Measurements from ENCODE around the gene KSR1.

Gene KSR1

DNA sequence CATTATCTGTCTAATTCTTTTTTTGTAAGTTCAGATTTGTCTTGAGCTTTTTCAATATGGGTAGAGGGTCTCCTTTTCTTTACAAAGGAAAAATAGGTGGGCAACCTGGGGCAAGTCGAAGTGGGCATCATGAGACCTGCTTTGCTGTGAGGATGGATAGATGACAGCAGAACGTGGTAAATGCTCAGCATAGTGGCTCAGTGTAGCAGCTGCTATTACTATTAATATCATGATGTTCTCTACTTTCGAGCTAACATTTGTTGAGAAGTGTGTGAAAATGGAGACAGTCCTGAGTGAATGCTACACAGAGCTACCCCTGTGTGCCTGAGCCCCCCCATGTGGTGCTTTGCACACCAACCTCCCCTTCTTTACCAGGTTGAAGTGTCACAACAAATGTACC lies 135.7 kb downstream of the KSR1 start:
- DNase-seq (ENCODE audit: low read depth) = no peak

DNA sequence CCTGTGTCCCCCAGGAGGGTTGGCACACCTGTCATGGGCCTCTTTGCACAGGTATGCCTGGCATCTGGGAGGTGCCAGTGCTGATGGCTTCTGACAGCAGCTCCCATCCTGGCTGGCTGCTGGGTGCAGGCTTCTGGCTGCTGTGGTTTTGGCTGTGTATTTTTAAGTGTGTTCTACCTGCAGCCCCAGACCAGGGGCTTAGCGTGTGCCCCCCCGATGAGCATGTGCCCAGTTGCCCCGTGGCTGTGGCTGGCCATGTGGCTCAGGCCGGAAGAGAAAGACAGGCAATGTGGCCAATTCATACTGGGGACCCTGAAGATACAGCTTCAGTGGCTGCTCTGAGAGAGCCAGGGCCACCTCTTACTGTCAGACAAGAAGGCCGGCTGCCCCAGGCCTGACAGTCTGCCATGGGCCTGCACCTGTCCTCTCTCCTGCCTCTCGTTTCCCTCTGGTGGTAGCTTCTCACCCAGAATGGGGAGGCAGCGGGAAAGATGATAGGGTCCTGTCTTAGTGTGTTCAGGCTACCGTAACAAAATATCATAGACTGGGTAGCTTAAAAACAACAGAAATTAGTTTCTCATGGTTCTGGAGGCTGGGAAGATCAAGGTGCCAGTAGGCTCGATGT lies 137.1 kb downstream of the KSR1 start:
- DNase-seq (ENCODE audit: low read depth) = no peak

DNA sequence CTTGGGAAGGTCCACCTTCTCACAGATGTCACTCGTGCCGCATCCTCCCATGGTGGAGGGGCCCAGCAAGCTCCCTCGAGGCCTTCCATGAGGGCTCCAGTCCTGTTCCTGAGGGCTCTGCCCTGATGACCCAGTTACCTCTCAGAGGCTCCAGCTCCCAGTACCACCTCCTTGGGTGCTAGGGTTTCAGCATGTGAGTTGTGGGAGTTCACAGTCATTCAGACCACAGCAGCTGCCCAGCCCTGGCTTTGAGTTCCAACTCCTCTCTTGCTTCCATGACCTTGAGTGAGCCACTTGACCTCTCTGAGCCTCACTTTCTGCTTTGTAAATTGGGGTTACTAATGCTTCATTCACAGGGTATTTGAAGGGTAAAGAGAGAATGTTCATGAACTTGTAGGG lies 137.6 kb downstream of the KSR1 start:
- DNase-seq (ENCODE audit: low read depth) = no peak

DNA sequence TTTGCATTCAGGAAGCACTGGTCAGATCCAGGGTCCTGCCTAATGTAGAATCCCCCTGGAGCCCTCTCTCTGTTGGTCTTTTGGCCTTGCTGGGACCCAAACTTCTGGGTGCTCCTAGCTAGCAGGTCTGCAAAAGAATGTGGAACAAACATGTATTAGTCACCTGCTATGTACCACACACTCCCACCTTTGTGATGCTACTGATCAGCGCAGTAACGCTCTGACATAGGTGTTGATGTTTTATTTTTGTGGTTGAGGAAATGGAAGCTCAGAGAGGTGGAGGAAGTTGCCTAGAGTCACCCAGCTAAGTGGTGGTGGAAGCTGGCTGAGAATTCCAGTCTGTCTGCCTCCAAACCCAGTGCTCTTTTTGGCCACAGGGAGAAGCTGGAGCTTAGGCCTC lies 139.0 kb downstream of the KSR1 start:
- DNase-seq (ENCODE audit: low read depth) = no peak

DNA sequence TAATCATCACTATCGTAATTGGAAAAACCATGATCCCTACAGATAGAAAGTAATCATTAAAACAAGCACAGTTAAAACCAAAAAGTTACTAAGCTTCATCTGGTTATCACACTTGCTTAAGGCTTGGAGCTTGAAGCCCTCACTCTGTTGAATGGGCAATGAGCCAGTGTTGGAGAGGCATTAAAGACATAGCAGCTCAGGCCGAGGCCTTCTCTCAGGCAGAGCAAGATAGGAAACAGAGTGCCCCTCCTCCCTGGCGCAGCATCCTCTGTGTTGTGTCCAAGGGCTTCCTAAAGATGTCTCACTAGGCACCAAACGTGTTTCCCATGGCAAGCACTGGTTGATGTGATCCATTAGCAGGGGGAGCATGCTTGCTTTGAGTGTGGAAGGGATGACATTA lies 139.8 kb downstream of the KSR1 start:
- DNase-seq (ENCODE audit: low read depth) = no peak

DNA sequence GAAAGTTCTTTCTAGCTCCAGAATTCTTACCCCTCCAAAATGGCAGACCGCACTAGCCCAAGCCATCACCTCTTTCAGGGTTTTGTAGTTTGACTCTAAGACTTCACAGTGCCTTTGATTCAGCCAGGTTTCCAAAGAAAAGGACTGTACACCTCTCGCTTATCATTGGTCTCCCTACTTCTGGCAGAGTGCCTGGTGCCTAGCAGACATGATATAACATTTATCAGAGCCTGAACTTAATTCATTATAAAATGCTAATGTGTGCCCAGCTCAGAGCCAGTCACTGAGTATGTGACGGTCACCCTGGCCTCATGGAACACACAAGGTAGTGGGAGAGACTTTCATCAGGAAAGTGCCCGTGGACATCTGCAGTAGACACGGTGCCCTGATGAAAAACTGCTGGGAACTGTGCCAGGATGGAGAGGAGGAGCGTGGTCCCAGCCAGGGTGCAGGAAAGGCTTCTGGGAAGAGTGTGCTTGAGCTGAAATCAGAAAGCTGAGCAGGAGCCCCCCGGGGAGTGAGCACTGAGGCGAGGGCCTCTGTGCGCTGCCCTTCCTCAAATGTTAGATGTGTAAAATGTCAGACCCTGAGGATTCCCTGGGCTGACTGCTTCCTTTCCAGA lies 140.4 kb downstream of the KSR1 start:
- no peak for DNase-seq (ENCODE audit: low read depth)

DNA sequence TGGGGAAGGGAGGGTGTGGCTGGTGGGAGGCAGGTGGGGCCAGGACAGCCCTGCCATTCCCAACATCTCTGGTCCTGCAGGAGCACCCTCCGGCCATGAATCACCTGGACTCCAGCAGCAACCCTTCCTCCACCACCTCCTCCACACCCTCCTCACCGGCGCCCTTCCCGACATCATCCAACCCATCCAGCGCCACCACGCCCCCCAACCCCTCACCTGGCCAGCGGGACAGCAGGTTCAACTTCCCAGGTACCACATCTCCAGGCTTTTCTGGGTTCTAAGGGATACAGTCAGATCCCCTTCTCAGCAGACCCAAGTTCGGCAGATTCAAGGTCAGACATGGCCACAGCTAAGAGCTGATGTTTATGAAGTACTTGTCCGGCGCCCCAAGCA lies 140.9 kb downstream of the KSR1 start:
- no peak for DNase-seq (ENCODE audit: low read depth)

DNA sequence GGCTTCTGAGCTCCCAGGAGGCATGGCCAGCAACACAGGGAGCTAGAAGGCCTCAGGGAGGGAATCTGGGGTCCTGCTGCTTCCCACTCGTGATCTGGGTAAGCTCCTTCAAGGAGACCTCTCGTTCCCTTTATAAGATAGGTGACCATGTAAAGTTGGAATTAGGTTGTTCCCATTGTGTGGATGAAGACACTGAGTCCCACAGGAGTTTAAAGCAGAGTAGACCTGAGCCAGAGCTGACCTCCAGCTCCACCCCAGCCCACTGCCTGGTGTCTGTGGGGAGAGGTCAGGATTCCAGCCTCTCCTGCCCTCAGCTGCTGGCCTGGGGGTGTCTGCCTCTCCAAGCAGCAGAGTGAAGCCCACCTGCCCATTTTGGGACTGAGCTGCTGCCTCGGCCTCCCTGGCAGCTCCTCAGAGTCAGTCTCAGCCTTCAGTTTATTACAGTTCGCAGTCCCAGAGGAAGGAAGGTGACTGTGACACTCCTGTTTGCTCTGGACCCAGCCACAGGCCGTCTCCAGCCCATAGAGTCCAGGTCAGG lies 141.6 kb downstream of the KSR1 start:
- no peak for DNase-seq (ENCODE audit: low read depth)

DNA sequence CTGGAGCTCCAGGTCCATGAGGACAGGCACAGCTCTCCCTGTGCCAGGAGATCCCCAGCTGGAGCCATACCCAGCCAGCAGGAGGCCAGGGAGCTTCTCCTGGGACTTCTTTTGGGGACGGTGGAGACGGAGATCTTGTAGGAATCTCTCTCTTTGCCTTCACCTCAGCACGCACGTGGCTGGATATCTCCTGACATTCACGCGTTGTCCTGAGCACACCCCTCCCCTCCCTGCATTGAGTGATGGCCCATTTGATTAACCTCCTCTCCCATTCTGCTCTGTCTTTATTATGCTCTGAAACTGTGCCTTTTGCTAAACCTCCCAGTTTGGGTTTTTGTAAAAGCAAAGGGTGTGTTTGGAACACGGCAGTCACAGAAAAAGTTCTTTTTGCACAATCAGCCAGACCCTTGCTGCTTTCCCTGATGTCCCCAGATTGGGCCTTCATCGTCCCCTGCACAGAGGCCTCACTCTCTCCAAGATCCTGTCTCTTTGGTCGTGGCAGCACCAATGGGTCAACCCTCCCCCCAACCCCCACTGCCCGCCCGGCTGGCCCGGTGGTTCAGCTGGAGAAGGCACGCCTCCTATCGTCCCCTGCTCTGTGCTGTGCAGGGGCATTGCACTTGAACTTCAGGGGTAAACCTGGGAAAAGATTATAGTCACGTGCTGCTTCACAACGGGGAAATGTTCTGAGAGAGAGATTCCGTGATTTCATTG lies 142.2 kb downstream of the KSR1 start:
- DNase-seq (ENCODE audit: low read depth) = no peak

DNA sequence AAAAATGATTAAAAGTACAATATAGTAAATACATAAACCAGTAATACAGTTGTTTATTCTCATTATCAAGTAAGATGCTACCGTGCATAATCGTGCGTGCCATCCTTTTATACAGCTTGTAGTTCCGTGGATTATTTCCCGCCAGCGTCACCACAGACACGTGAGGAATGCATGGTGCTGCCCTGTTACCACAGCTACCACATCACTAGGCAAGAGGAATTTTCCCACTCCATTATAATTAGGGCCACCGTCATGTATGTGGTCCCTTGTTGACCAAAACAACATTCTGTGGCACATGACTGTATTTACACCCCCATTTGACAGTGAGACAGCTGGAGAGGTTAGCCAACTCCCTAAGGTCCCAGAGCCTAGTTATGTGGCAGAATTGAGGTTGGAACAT lies 144.2 kb downstream of the KSR1 start:
- DNase-seq (ENCODE audit: low read depth) = no peak

DNA sequence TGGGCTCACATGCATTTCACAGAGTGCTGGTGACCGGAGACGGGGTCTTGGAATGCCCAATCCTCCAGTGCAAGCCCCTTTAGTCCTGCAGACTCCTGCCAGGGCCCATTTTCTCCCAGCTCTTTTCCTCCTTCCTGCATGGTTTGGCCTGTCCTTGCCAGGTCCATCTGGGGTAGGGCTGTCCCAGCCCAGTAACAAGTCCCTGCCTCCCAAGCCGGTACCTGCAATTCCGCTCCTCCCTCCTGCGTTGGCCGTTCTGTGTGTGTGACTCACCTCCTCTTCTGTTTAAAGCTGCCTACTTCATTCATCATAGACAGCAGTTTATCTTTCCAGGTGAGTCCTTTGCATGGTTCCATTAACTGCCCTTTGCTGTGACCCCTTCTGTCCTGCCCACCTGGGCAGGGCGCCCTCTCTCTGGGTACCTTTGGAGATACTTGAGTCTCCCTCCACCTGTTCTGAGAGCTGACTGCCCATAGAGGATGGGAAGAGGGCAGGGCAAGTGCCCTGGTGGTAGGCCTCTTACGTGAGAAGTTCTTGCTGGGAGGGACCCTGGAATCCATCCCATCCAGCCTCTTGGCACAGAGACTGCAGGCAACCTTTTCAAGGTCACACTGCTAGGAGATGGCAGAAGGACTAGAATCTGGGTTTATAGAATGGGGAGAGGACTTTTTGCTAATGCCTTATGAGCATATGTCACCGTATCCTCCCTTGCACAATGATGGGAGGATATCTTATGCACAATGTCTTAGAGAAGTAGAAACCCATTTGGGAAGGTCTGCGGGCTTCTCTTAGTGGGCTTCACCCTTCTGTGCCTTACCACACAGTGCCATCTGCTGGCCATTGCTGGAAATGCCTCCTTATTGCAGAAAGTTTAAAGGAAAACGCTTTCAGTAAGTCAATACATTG lies 145.1 kb downstream of the KSR1 start:
- DNase-seq (ENCODE audit: low read depth) = peak; percentile 83

DNA sequence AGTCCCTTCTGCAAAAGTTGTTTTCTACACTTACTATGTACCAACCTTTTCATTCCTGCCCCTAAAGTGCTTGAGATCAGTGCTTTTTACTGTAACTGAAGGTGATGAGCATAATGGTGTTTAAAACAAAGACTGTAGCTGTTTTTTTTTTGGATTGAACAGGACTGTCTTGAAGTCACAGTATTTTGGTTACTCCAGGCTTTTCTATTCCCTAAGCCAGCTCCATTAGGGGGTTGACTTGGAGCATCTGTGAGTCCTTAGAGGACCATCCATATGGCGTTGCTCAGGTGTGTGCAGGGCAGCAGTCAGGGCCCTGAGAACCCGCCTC lies 145.7 kb downstream of the KSR1 start:
- DNase-seq (ENCODE audit: low read depth) = no peak

DNA sequence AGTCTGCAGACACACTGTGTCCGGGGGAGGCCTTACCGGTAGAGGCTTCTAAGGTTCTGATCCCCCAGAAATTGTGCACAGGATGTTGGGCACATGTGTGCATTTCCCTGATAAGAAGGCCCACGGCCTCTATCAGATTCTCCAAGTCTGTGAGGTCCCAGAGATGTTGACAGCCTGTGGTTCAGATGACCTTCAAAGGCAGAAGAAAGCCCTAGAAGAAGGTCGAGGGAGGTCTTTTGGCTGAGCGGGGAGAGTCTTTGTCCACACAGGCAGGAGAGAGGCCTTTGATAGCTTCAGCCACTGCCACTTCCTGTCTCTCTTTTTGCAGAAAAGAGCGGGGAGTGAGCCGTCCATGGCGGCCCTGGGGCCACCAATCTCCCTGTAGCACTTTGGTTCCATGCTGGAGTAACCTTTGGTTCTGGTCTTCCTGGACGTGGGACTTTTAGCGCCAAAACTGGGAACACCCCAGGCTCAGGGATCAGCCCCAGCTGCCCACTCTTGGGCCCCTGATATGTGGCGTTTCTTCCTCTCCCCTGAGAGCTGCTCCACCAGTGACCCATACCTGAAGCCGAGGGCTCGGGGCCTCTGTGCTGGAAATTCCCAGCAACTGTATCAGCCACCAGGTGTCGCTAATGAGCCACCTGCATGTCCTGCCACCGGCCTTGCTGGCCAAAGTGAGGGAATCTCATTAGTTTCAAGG lies 146.6 kb downstream of the KSR1 start:
- peak; percentile 47 for DNase-seq (ENCODE audit: low read depth)

DNA sequence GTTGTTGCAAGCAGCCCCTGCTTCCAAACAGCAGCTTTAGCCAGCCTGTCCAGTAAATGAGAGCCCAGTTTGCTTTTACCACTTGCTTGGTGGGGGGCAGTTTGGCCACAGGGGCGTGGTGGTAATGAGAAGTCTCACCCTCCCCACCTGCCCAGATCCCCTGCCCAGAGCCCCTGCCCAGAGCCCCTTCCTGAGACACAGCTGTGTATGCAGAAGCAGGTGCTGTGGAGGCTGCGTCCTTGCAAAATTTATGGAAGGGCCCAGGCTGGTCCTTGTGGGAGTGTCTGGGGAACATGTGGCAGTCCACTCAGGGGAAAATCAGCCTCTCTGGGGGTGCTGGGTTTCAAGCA lies 147.1 kb downstream of the KSR1 start:
- DNase-seq (ENCODE audit: low read depth) = no peak

DNA sequence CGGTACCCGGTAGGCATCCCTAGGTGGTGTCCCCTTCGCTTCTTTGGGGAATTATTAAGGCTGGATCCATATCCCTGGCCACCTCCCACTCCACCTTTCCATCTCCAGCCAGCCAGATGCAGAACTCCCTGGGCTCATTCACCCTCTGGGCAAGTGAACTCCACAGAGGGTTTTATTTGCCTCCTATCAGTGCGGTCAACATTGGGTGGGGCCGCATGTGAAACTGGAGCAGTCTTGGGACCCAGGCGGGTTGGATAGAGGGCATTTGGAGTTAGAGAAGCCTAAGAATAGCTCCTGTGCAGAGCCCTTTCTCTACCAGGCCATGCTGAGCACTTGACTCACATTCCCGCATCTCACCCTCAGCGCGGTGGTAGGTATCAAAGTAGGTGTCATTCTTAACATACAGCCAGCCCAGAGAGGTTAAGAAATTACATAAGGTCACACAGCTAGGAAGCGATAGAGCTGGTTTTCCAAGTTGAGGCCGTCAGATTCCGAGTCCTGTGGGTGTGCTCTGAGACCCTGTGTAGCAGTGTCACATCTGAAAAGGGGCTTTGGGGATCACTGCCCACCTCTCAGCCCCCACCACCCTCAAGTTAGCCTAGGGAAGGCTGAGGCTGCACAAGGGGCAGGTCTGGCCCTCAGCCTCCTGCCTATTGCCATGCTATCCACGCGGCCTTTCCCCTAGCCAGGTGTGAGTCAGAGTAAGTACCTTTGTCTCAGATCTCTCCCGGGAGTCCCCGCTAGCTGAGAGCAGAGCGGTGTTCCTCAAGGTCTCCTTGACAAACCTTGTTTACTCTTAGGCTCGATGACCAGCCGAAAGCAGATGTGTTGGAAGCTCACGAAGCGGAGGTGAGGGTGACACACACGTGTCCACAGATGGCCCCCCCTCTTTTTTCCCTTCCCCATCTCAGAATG lies 147.9 kb downstream of the KSR1 start:
- no peak for DNase-seq (ENCODE audit: low read depth)

DNA sequence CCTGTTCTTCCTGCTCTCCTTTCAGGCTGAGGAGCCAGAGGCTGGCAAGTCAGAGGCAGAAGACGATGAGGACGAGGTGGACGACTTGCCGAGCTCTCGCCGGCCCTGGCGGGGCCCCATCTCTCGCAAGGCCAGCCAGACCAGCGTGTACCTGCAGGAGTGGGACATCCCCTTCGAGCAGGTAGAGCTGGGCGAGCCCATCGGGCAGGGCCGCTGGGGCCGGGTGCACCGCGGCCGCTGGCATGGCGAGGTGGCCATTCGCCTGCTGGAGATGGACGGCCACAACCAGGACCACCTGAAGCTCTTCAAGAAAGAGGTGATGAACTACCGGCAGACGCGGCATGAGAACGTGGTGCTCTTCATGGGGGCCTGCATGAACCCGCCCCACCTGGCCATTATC lies 149.2 kb downstream of the KSR1 start:
- no peak for DNase-seq (ENCODE audit: low read depth)

DNA sequence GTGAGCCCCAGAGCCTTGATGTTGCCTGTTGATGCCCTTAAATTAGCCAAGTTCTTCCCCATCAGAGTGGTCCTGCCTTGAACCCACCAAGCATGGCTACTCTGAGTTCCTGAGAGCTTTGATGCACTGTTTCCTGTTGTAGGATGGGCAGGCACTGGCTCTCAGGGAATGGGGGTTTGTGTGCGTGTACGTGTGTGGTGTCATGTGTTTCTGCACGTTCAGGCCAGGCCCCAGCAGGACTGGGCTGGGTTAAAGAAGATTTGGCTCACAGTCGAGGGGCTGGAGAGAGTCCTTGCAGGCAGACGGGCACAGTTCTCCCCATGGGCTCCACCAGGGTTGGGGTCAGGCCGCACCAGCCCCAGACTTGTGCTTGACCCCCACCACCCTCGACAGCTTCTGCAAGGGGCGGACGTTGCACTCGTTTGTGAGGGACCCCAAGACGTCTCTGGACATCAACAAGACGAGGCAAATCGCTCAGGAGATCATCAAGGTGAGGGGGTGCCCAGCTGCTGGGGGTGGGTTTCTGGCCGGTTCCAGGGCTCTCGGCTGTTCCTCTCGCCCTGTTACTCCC lies 151.4 kb downstream of the KSR1 start:
- no peak for DNase-seq (ENCODE audit: low read depth)

DNA sequence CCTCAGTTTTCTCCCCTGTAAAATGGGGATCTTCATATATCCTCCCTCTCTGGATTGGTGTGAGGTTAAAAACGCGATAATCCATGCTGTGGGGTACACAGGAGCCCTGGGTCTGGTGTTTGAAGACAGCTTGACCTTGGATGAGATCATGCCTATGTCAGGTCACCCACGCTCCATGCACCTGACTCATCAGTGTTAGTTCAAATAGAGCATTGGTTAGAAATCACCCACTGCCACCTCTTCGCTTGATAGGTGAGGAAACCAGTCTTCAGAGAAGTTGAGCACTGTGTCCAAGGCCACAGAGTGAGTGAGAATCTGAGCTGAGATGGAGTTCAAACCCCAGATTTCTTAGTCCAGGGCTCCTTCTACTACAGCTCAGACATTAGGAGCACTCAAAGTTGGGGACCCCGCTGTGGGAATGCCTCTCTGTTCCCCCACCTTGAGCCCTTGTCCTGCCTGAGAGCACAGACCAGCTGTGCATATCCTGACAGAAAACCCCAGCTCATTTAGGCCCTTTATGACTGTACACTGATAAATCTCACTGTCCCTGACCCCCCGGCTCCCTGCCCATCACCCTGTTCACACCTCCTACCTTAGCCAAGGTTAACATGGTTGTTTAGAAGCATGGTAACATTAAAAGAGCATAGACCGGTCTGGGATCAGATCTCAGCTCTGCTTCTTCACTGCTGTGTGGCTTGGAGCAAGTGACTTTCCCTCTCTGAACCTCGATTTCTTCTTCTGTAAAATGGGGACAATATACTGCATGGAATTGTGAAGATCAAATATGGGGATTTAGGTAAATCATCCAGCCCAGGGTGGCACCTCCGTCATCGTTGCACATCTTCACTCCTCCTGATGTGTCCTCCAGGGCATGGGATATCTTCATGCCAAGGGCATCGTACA lies 152.3 kb downstream of the KSR1 start:
- no peak for DNase-seq (ENCODE audit: low read depth)

DNA sequence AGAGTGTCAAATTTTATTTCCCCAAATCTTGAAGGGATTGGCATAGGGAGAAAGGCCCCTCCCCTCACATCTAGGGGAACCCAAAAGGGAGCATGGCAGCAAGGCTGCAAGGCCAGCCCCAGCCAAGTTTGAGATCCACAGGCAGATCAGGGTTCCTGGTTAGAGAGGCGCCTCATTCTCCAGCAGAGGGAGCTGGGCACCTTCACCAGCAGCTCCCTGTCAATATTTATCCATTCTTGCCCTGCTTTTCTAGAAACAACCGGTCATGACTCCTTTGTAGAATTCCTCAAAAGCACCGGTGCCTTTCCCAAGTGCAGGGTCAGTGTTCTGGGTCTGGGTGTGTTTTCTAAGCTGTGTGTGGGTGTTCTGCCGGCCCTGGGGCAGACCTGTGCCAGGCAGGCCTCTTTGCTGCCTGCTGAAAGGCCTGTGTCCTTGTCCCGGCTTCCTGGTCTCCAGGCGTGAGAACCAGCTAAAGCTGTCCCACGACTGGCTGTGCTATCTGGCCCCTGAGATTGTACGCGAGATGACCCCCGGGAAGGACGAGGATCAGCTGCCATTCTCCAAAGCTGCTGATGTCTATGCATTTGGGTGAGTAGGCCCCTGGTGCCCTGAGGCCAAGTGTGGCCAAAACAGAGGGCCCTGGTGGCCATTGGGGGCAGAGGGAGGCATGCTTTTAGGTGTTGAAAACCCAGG lies 153.5 kb downstream of the KSR1 start:
- DNase-seq (ENCODE audit: low read depth) = no peak

Measured in stimulated activated CD8-positive, alpha-beta memory T cell treated with anti-CD3 and anti-CD28 coated beads, Interleukin-15, amount 100 ng/mL, for 24 hours (primary cell).